ENCODE measurements around the gene SLC22A12.

Gene SLC22A12

GRCh38 chr11:64590763-64591221, at the start of gene SLC22A12:
Gene SLC22A12 (plus strand): TSS chr11:64591220. CDS start chr11:64591557, 337 bp downstream.
- no peak within 1 kb of the TSS for H3K9ac ChIP-seq
- H3K27me3 ChIP-seq (ENCODE audit: control insufficient read depth, insufficient read depth, low read length) = no peaks in the 10 kb centered on the region
- no peak within 1 kb of the TSS for H2AFZ ChIP-seq
- no peaks in the 10 kb centered on the region for H3K4me1 ChIP-seq
- H3K4me2 ChIP-seq (ENCODE audit: low read length) = no peak within 1 kb of the TSS
- H3K36me3 ChIP-seq (ENCODE audit: control insufficient read depth, insufficient read depth, low read length) = no peaks in the 10 kb centered on the region
- H3K27ac ChIP-seq = no peak within 1 kb of the TSS
- no peaks in the 10 kb centered on the region for H3K79me2 ChIP-seq
- no peaks in the 10 kb centered on the region for H3K9me3 ChIP-seq (ENCODE audit: control insufficient read depth, low read length)
- TF ChIP-seq, protein P1, sequence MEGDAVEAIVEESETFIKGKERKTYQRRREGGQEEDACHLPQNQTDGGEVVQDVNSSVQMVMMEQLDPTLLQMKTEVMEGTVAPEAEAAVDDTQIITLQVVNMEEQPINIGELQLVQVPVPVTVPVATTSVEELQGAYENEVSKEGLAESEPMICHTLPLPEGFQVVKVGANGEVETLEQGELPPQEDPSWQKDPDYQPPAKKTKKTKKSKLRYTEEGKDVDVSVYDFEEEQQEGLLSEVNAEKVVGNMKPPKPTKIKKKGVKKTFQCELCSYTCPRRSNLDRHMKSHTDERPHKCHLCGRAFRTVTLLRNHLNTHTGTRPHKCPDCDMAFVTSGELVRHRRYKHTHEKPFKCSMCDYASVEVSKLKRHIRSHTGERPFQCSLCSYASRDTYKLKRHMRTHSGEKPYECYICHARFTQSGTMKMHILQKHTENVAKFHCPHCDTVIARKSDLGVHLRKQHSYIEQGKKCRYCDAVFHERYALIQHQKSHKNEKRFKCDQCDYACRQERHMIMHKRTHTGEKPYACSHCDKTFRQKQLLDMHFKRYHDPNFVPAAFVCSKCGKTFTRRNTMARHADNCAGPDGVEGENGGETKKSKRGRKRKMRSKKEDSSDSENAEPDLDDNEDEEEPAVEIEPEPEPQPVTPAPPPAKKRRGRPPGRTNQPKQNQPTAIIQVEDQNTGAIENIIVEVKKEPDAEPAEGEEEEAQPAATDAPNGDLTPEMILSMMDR (IDR thresholded peaks at IDR 0.05) = no peak
- no peak within 1 kb of the TSS for H3K4me3 ChIP-seq (ENCODE audit: low read depth, low read length)

DNA sequence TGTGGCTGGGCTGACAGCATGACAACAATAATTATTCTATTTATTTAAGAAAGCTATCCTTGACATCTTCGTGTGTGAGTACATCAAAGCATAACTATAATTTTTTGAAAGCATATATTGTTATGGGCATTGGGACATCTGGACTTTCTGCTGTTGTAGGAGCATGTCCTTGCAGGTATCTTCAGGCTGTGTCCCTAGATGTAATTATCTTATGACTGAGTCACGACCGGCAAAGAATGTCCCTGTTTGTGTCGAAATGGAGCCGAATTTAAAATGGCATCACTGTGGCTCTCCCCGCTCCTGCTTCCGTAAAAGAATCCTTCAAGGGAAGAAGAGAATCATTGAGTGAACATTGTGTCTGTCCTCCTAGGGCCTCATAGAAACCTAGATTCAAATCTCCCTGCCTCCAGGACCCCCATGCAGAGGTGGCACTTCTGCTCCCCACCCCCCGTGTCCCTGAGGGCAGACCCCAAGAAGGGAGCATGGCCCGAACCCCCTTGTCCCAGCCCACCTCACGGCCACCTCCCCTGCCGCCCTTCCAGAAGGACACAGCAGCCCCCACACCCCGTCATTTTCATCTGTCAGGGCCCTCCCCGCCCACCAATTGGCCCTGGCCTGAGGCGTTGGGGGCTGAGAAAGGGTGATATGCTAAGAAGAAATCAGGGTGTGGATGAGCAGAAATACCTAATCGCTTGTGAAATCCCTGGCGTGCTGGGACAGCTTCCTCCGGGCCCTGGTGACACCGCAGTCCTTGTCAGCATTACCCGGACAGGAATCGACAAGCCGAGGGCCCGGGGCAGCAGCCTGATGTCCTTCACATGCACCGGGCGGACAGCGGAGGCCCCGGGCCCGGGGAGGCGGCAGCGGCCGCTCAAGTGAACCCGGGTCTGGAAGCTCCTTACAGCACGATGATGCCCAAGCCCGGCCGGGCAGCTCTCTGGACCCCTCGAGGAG, 48.6 kb upstream of the SLC22A12 start:
- Histone ChIP-seq H3K36me3 (ENCODE audit: control insufficient read depth, insufficient read depth, low read length) (no peaks in the 10 kb centered on the region), H3K4me1 (no peaks in the 10 kb centered on the region), H2AFZ (no peak overlapping the region), H3K79me2 (no peaks in the 10 kb centered on the region), H3K27me3 (ENCODE audit: control insufficient read depth, insufficient read depth, low read length) (no peaks in the 10 kb centered on the region), H3K27ac (no peak overlapping the region), H3K9me3 (ENCODE audit: control insufficient read depth, low read length) (no peaks in the 10 kb centered on the region), H3K4me2 (ENCODE audit: low read length) (no peak overlapping the region), H3K9ac (no peak overlapping the region), H3K4me3 (ENCODE audit: low read depth, low read length) (no peak overlapping the region)
- TF ChIP-seq, protein P1 (IDR thresholded peaks at IDR 0.05) = no peak

GRCh38 chr11:64543818-64544217, 47.2 kb upstream of the SLC22A12 start:
- H3K4me3 ChIP-seq (ENCODE audit: low read depth, low read length) = no peak overlapping the region
- no peaks in the 10 kb centered on the region for H3K79me2 ChIP-seq
- no peaks in the 10 kb centered on the region for H3K36me3 ChIP-seq (ENCODE audit: control insufficient read depth, insufficient read depth, low read length)
- H2AFZ ChIP-seq = no peak overlapping the region
- H3K27ac ChIP-seq = no peak overlapping the region
- H3K9ac ChIP-seq = no peak overlapping the region
- no peaks in the 10 kb centered on the region for H3K9me3 ChIP-seq (ENCODE audit: control insufficient read depth, low read length)
- TF ChIP-seq, protein P1 (IDR thresholded peaks at IDR 0.05) = no peak
- H3K27me3 ChIP-seq (ENCODE audit: control insufficient read depth, insufficient read depth, low read length) = no peaks in the 10 kb centered on the region
- H3K4me1 ChIP-seq = no peaks in the 10 kb centered on the region
- no peak overlapping the region for H3K4me2 ChIP-seq (ENCODE audit: low read length)

- H3K27me3 ChIP-seq (ENCODE audit: control insufficient read depth, insufficient read depth, low read length) = no peaks in the 10 kb centered on the region
- no peaks in the 10 kb centered on the region for H3K36me3 ChIP-seq (ENCODE audit: control insufficient read depth, insufficient read depth, low read length)
- H3K27ac ChIP-seq = no peak overlapping the region
- H3K4me3 ChIP-seq (ENCODE audit: low read depth, low read length) = no peak overlapping the region
- H3K9me3 ChIP-seq (ENCODE audit: control insufficient read depth, low read length) = no peaks in the 10 kb centered on the region
- TF ChIP-seq, protein P1 (IDR thresholded peaks at IDR 0.05) = no peak
- no peak overlapping the region for H3K4me2 ChIP-seq (ENCODE audit: low read length)
- H3K9ac ChIP-seq = no peak overlapping the region
- H2AFZ ChIP-seq = no peak overlapping the region
- no peaks in the 10 kb centered on the region for H3K79me2 ChIP-seq
- H3K4me1 ChIP-seq = no peaks in the 10 kb centered on the region
These were observed 46.3 kb upstream of the SLC22A12 start for GRCh38 chr11:64544616-64545296.

All from parathyroid adenoma (tissue), 2 donors.